ENCODE results near the gene FASN. TPM values are rescaled to one million over a fixed set of nuclear protein-coding genes. Genes with fewer than 3 reads are reported as not detected.

FASN gene
- total and polyA plus RNA-seq, 2 of the 13 experiments (the other 11 are each of a cell fraction or from before 2014, with no cell fraction given), result 51.7 to 101 TPM

DNA sequence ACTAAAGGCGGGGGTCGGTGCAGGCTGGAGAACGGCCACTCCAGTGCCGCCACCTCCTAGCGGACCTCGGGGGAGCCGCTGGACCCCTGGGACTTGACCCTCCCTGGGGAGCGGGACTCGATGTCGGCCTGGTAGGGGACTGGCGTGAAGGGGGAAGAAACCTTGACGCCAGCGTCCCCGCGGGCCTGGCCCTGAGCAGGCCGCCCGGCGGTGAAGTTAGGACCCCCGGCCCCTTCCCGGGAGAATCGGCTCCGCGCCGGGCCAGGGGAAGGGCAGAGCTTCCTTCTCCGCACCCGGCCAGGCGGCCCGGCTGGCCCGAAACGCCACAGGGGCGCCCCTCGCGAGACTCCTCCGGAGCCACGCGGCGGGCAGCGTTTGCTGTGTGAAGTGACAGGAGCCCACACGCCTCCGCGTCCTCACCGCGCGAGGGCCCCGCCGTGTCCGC, 32.8 kb downstream of the FASN start (continued):
- no peak for TF ChIP-seq ZBTB37 (CRISPR knock-in tag; IDR thresholded peaks at IDR 0.05)
- peak; percentile 81; the same call in 1 of the 2 replicates for TF ChIP-seq ZNF180 (CRISPR knock-in tag; IDR thresholded peaks at IDR 0.05; ENCODE audit: borderline replicate concordance, low read depth)
- TF ChIP-seq SRY (CRISPR knock-in tag; IDR thresholded peaks at IDR 0.05), result 0 out of 2 replicates have a peak, but pooled peaks have one; percentile 2
- peak; percentile 1; the same call in 1 of the 2 replicates for TF ChIP-seq ZNF777 (CRISPR knock-in tag; IDR thresholded peaks at IDR 0.05)
- TF ChIP-seq NFE2L1 (CRISPR knock-in tag; IDR thresholded peaks at IDR 0.05; ENCODE audit: borderline replicate concordance), result 0 out of 2 replicates have a peak, but pooled peaks have one; percentile 1
- TF ChIP-seq HIVEP1 (CRISPR knock-in tag; IDR thresholded peaks at IDR 0.05), result 0 out of 2 replicates have a peak, but pooled peaks have one; percentile 7
- TF ChIP-seq NFYB (CRISPR knock-in tag; IDR thresholded peaks at IDR 0.05), result 0 out of 2 replicates have a peak, but pooled peaks have one; percentile 1
- peak; percentile 63; the same call in 1 of the 2 replicates for TF ChIP-seq ZNF430 (CRISPR knock-in tag; IDR thresholded peaks at IDR 0.05)
- TF ChIP-seq DNMT1 (CRISPR knock-in tag; IDR thresholded peaks at IDR 0.05), result 0 out of 2 replicates have a peak, but pooled peaks have one; percentile 12
- 0 out of 2 replicates have a peak, but pooled peaks have one; percentile 6 for TF ChIP-seq TFDP2 (CRISPR knock-in tag; IDR thresholded peaks at IDR 0.05)
- TF ChIP-seq RBFOX2 (IDR thresholded peaks at IDR 0.05; ENCODE audit: low read depth, low read length), result peak; percentile 46
- TF ChIP-seq PREB (CRISPR knock-in tag; IDR thresholded peaks at IDR 0.05), result 0 out of 2 replicates have a peak, but pooled peaks have one; percentile 8
- no peak for TF ChIP-seq BATF2 (CRISPR knock-in tag; IDR thresholded peaks at IDR 0.05)
- TF ChIP-seq ZNF646 (CRISPR knock-in tag; IDR thresholded peaks at IDR 0.05), result 0 out of 2 replicates have a peak, but pooled peaks have one; percentile 32
- TF ChIP-seq ZNF383 (CRISPR knock-in tag; IDR thresholded peaks at IDR 0.05; ENCODE audit: borderline replicate concordance), result no peak
- no peak for TF ChIP-seq BORCS8-MEF2B (CRISPR knock-in tag; IDR thresholded peaks at IDR 0.05)
- 0 out of 2 replicates have a peak, but pooled peaks have one; percentile 12 for TF ChIP-seq EEA1 (CRISPR knock-in tag; IDR thresholded peaks at IDR 0.05; ENCODE audit: borderline replicate concordance)

Data from HepG2 (cell line).